ENCODE measurements around the gene KRTAP10-1. TPM values are rescaled to one million over a fixed set of nuclear protein-coding genes. Genes with fewer than 3 reads are reported as not detected.

KRTAP10-1 gene
- total and polyA plus RNA-seq, 2 of the 13 experiments (the other 11 are each of a cell fraction or from before 2014, with no cell fraction given), result not detected

- TF ChIP-seq, protein P1, sequence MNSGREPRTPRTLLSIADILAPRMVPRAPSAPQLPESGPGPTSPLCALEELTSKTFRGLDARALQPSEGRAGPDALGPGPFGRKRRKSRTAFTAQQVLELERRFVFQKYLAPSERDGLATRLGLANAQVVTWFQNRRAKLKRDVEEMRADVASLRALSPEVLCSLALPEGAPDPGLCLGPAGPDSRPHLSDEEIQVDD (CRISPR knock-in tag; IDR thresholded peaks at IDR 0.05; ENCODE audit: borderline replicate concordance), result no peak
- TF ChIP-seq ZBTB40 (IDR thresholded peaks at IDR 0.05) (no peak), ZBTB40 (CRISPR knock-in tag; IDR thresholded peaks at IDR 0.05) (no peak), ZNF414 (CRISPR knock-in tag; IDR thresholded peaks at IDR 0.05) (0 out of 2 replicates have a peak, but pooled peaks have one; percentile 22), ZFP37 (CRISPR knock-in tag; IDR thresholded peaks at IDR 0.05; ENCODE audit: borderline replicate concordance) (no peak), ZNF451 (CRISPR knock-in tag; IDR thresholded peaks at IDR 0.05) (no peak), ASH2L (IDR thresholded peaks at IDR 0.05; ENCODE audit: insufficient read length, low read depth, low read length) (peak; percentile 19), CBFB (CRISPR knock-in tag; IDR thresholded peaks at IDR 0.05) (0 out of 2 replicates have a peak, but pooled peaks have one; percentile 29)
- TF ChIP-seq, protein P2, sequence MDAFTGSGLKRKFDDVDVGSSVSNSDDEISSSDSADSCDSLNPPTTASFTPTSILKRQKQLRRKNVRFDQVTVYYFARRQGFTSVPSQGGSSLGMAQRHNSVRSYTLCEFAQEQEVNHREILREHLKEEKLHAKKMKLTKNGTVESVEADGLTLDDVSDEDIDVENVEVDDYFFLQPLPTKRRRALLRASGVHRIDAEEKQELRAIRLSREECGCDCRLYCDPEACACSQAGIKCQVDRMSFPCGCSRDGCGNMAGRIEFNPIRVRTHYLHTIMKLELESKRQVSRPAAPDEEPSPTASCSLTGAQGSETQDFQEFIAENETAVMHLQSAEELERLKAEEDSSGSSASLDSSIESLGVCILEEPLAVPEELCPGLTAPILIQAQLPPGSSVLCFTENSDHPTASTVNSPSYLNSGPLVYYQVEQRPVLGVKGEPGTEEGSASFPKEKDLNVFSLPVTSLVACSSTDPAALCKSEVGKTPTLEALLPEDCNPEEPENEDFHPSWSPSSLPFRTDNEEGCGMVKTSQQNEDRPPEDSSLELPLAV (CRISPR knock-in tag; conservative IDR thresholded peaks at IDR 0.05; ENCODE audit: low read depth), result no peak
- TF ChIP-seq, protein P3, sequence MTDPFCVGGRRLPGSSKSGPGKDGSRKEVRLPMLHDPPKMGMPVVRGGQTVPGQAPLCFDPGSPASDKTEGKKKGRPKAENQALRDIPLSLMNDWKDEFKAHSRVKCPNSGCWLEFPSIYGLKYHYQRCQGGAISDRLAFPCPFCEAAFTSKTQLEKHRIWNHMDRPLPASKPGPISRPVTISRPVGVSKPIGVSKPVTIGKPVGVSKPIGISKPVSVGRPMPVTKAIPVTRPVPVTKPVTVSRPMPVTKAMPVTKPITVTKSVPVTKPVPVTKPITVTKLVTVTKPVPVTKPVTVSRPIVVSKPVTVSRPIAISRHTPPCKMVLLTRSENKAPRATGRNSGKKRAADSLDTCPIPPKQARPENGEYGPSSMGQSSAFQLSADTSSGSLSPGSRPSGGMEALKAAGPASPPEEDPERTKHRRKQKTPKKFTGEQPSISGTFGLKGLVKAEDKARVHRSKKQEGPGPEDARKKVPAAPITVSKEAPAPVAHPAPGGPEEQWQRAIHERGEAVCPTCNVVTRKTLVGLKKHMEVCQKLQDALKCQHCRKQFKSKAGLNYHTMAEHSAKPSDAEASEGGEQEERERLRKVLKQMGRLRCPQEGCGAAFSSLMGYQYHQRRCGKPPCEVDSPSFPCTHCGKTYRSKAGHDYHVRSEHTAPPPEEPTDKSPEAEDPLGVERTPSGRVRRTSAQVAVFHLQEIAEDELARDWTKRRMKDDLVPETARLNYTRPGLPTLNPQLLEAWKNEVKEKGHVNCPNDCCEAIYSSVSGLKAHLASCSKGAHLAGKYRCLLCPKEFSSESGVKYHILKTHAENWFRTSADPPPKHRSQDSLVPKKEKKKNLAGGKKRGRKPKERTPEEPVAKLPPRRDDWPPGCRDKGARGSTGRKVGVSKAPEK (CRISPR knock-in tag; IDR thresholded peaks at IDR 0.05; ENCODE audit: borderline replicate concordance), result no peak; the same call in 1 of the 2 replicates
- TF ChIP-seq, protein P4, sequence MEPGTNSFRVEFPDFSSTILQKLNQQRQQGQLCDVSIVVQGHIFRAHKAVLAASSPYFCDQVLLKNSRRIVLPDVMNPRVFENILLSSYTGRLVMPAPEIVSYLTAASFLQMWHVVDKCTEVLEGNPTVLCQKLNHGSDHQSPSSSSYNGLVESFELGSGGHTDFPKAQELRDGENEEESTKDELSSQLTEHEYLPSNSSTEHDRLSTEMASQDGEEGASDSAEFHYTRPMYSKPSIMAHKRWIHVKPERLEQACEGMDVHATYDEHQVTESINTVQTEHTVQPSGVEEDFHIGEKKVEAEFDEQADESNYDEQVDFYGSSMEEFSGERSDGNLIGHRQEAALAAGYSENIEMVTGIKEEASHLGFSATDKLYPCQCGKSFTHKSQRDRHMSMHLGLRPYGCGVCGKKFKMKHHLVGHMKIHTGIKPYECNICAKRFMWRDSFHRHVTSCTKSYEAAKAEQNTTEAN (CRISPR knock-in tag; conservative IDR thresholded peaks at IDR 0.05), result no peak
Measured at GRCh38 chr21:44510508-44511218, 29.3 kb downstream of the KRTAP10-1 start (continued).

Data from HepG2 (cell line).